Left lung (tissue), 10 donors: Measurements from ENCODE around the gene MAP1B. TPM values are rescaled to one million over a fixed set of nuclear protein-coding genes. Genes with fewer than 3 reads are reported as not detected.

Source experiments
- ATAC-seq: fragments of 200-7000 bp; cut with Tn5 transposase; one replicate; pipeline ENCODE4 v1.9.1; 2020; ENCODE audit warnings: moderate library complexity
- DNase-seq, 4 donors: peaks; one replicate each; pipeline ENCODE4 v3.0.0-alpha.2; 2013 to 2020
- H3K27ac ChIP-seq, 2 donors: fragments of 200-600 bp; sonication (generic) in 1 of 2; one replicate each; pipeline versions ENCODE4 v1.5.0 to v1.8.0; 2020 to 2021
- H3K27me3 ChIP-seq, 2 donors: fragments of 200-600 bp; sonication (generic) in 1 of 2; one replicate each; pipeline versions ENCODE4 v1.5.0 to v1.8.0; 2020 to 2021
- H3K36me3 ChIP-seq, 2 donors: fragments of 200-600 bp; sonication (generic) in 1 of 2; one replicate each; pipeline versions ENCODE4 v1.5.0 to v1.8.0; 2020 to 2021
- H3K4me1 ChIP-seq, 2 donors: fragments of 200-600 bp; one replicate each; pipeline ENCODE4 v1.8.0; 2021
- H3K4me3 ChIP-seq, 2 donors: fragments of 200-600 bp; sonication (generic) in 1 of 2; one replicate each; pipeline versions ENCODE4 v1.5.0 to v1.8.0; 2020 to 2021; ENCODE audit warnings: mild to moderate bottlenecking in 1 of 2
- H3K9me3 ChIP-seq, 2 donors: fragments of 200-600 bp; sonication (generic) in 1 of 2; one replicate each; pipeline versions ENCODE4 v1.5.0 to v1.8.0; 2020 to 2021
- intact Hi-C, 2 donors: fragments of 100-400 bp; cut with DNase I; formaldehyde crosslinking; loops; one replicate each; pipeline versions ENCODE4 v1.11.2 to v1.14.2; 2022
- polyA plus RNA-seq, 6 donors: library from polyadenylated mRNA; unstranded; fragments of 120-200 nt; gene quantifications; one replicate each; pipeline ENCODE4 v1.2.1, GENCODE V29; 2013; ENCODE audit not compliant: insufficient read length in 6 of 6
- total RNA-seq, 2 donors: library from RNA; stranded (reverse); fragmentation: NEBNext Ultra II Directional; extraction: Animal tissue kit (Norgen Biotek cat#: 25700); gene quantifications; one replicate each; pipeline ENCODE4 v1.2.1, GENCODE V29; 2021
- TF ChIP-seq, protein P1 (sequence below), 2 donors: fragments of 200-600 bp; sonication (generic) in 1 of 2; IDR thresholded peaks; one replicate each; pipeline versions ENCODE4 v1.5.0 to v1.8.0; 2021; ENCODE audit warnings: antibody characterized with exemption in 2 of 2
- donor health status: DM: no; HTN: yes; CAD: no.
- donor health status: DM: no; HTN: no; CAD: no.

The MAP1B gene
- total and polyA plus RNA-seq, 8 donors: 14.6 to 62.6 (median 23.3) TPM

DNA sequence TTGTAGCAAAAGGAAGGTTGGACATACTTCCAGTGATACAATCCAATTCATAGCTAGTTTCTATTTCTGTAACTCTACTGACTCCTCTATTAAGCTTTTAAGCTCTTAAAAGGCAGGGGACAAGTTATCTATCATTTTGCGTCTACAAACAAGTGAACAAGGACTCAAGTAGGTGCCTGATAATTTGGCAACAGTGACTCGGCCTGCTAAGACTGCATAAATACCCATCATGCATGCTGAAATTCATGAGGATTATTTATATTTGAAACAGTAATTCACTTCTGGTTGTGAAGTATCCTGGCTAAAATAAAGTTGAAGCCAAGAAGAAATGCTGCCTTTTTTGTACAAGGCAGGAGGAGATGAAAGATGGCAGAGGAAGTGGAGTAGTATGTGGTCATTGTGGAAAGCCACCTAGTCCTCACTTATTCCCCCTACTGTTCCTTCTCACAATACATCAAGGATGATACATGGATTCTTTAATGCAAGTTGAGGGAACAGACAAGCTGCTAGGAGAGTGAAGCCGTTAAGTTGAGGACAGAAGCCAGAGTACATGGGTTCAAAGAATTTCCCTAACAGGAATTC lies 138.8 kb downstream of the MAP1B start:
- TF ChIP-seq, protein P1, sequence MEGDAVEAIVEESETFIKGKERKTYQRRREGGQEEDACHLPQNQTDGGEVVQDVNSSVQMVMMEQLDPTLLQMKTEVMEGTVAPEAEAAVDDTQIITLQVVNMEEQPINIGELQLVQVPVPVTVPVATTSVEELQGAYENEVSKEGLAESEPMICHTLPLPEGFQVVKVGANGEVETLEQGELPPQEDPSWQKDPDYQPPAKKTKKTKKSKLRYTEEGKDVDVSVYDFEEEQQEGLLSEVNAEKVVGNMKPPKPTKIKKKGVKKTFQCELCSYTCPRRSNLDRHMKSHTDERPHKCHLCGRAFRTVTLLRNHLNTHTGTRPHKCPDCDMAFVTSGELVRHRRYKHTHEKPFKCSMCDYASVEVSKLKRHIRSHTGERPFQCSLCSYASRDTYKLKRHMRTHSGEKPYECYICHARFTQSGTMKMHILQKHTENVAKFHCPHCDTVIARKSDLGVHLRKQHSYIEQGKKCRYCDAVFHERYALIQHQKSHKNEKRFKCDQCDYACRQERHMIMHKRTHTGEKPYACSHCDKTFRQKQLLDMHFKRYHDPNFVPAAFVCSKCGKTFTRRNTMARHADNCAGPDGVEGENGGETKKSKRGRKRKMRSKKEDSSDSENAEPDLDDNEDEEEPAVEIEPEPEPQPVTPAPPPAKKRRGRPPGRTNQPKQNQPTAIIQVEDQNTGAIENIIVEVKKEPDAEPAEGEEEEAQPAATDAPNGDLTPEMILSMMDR (IDR thresholded peaks at IDR 0.05): no peak
- Histone ChIP-seq H3K4me1 (peaks cover 19 to 36% of the 10 kb centered on the region in 2 donors), H3K27ac (peak overlapping the region; percentile 6 to 50), H3K36me3 (no peaks in the 10 kb centered on the region), H3K4me3 (no peak overlapping the region), H3K27me3 (no peaks in the 10 kb centered on the region), H3K9me3 (no peaks in the 10 kb centered on the region)
- no peak for DNase-seq
- ATAC-seq: peak; percentile 27
- intact Hi-C loops: no loop called here

DNA sequence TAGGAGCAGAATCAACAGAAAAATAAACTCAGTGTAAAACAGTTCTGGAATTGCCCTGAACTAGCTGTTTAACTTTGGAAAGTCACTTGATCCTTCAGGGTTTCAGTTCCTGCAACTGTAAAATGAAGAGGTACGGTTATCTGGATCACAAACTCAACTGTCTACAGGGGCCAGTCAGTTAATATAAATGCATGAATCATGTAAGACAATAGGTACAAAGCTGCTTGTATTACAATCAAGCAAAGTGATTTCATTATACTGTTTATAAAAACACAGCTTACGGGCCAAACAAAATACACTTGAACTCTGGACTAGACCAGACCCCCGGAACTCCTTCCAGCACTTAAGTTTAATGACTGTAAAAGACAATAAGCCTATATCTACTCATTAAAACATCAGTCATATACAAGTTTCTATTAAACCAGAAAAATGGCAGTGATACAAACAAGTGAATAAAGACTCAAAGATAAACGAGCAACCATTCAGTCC lies 139.7 kb downstream of the MAP1B start:
- Histone ChIP-seq H3K4me3 (no peak overlapping the region), H3K27ac (peak overlapping the region in 1 of 2 donors; percentile 50), H3K4me1 (peaks cover 19 to 36% of the 10 kb centered on the region in 2 donors), H3K36me3 (no peaks in the 10 kb centered on the region), H3K9me3 (no peaks in the 10 kb centered on the region), H3K27me3 (no peaks in the 10 kb centered on the region)
- TF ChIP-seq, protein P1 (IDR thresholded peaks at IDR 0.05): no peak
- intact Hi-C loops: no loop called here
- DNase-seq (no peak), ATAC-seq (peak; percentile 57)

DNA sequence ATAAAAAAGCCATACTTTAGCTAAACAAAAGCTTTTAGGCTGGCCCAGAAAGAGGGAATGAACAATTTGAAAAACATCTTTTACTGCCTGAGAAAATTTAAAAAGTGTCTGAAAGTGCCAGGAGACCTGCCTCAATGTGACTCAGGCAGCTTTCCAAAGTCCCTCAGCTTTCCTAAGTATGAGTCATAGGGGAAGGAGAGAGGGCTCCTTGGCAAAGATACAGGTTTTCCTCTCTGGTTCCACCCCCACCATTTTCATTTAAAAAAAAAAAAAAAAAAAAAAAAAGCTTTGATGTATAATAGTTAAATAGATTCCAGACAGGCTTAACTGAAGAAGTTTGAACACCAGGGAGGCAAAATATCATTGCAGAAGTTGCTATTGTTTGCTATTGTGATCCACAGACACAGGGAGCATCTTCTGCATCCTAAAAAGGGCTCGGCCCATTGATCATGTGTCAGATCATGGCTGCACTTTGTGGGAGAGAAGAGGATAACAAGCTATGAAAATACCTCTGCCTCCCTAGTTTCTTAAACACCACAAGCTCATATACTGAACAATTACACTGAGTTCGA lies 141.2 kb downstream of the MAP1B start:
- no peak overlapping the region for H3K4me3 ChIP-seq
- peak overlapping the region in 1 of 2 donors; percentile 60 for H3K27ac ChIP-seq
- H3K36me3 ChIP-seq: no peaks in the 10 kb centered on the region
- H3K4me1 ChIP-seq: peaks cover 19 to 37% of the 10 kb centered on the region in 2 donors
- intact Hi-C loops: no loop called here
- H3K27me3 ChIP-seq: no peaks in the 10 kb centered on the region
- no peaks in the 10 kb centered on the region for H3K9me3 ChIP-seq
- peak in 2 of 4 donors; percentile 39 to 54 for DNase-seq
- ATAC-seq: peak; percentile 66
- TF ChIP-seq, protein P1 (IDR thresholded peaks at IDR 0.05): no peak

DNA sequence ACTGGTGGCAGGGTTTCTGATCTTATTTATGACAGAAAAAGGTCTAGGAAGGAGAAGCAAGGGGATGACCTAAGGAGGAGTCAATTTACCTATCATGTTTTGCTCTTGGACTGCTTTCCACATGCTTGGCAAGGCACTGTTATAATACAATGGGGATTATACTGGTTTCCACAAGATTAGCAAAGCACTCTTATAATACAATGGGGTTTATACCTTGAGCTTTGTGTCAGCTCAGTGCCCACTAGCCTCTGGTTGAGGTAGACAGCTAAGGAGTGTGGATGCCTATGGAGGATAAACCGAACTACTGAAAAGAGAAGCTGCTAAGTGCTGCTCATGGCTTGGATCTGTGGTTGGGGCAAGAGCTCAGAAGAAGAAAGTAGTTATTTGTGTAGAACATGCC lies 144.1 kb downstream of the MAP1B start:
- intact Hi-C loops: no loop called here
- Histone ChIP-seq H3K36me3 (no peaks in the 10 kb centered on the region), H3K27ac (no peak overlapping the region), H3K9me3 (no peaks in the 10 kb centered on the region), H3K27me3 (no peaks in the 10 kb centered on the region), H3K4me1 (peaks cover 19 to 27% of the 10 kb centered on the region in 2 donors), H3K4me3 (no peak overlapping the region)
- ATAC-seq (no peak), DNase-seq (no peak)
- TF ChIP-seq, protein P1 (IDR thresholded peaks at IDR 0.05): no peak

DNA sequence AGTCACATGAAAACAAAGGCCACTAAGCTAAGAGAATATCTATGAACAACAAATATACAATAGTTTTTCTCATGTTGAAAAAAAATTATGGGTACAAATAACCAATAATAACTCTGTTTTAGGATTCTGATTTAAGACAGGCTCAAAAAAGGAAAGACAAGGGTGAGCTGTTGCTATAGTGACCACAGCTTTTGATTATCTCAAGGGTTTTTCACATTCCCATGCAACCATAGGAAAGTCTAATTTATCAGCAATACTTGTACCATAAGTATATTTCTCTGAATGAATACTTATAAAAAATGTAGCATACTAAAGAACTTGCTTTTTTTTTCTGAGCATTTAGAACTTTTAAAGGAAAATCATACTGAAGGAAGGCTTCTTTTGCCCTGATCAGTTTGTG lies 144.7 kb downstream of the MAP1B start:
- Histone ChIP-seq H3K27me3 (no peaks in the 10 kb centered on the region), H3K4me1 (peaks cover 17 to 22% of the 10 kb centered on the region in 2 donors), H3K27ac (no peak overlapping the region), H3K36me3 (no peaks in the 10 kb centered on the region), H3K4me3 (no peak overlapping the region), H3K9me3 (no peaks in the 10 kb centered on the region)
- intact Hi-C loops: no loop called here
- TF ChIP-seq, protein P1 (IDR thresholded peaks at IDR 0.05): no peak
- ATAC-seq (no peak), DNase-seq (no peak)
